ENCODE results near the gene CRB1.
"Not testable (repeated sequence)": the region's sequence is repeated elsewhere in the genome, so short reads cannot be mapped to it uniquely, and the experiment has no call there.

CRB1 gene

DNA sequence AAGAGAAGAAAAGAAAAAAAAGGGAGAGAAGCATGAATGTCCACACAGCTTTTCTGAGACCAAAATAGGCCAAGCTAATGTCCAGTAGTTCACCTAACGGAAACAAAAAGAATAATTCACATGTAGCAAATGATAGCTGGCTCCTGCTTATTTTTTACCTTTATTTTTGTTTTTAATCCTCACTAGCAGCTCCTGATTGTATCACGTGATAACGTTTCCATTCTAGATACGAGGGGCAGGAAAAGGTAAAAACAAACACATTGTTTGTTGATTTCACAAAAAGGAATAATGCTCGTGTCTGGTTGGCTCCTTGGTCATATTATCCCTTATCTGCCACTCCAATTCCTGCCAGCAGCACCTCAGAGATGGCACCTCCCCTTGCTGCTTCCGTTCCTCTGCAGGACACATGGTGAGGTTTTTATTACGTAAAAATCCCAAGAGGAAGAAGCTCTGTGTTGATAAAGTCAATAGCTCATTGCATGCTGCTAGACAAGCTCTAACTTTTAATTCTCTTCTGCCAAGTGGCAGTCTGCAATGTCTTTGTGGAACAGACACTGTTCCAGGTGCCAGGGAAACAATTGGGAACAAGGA lies 201.7 kb downstream of the CRB1 start:
- Histone ChIP-seq H3K9ac (ENCODE audit: low read length) (no peak overlapping the region), H3K4me3 (ENCODE audit: low read length) (no peak overlapping the region), H3K27me3 (ENCODE audit: control insufficient read depth, insufficient read depth, low read length) (no peaks in the 10 kb centered on the region), H3K9me3 (ENCODE audit: control insufficient read depth, low read depth, low read length) (no peaks in the 10 kb centered on the region), H3K36me3 (ENCODE audit: control insufficient read depth, low read depth, low read length) (no peaks in the 10 kb centered on the region), H3K27ac (ENCODE audit: low read length) (no peak overlapping the region), H3K4me1 (ENCODE audit: control insufficient read depth, low read depth, low read length) (peaks cover 25% of the 10 kb centered on the region)

DNA sequence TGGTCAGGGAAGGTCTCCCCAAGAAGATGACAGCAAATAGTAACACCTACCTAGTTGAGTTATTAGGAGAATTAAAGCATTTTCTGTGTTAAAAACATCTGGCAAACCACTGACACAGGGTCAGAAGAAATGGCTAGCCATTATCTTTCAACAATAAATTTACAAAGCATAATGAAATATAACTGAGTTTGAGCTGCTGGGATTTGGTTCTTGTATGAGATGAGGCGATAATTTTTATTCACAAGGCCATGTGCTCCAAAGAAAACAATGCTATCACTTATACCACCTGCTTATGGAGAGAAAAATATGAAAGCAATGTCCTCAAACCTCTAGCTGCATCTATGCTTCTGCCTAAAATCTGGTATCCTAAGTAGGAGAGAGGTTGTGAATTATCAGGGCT lies 202.3 kb downstream of the CRB1 start:
- Histone ChIP-seq H3K27ac (ENCODE audit: low read length) (no peak overlapping the region), H3K4me3 (ENCODE audit: low read length) (no peak overlapping the region), H3K27me3 (ENCODE audit: control insufficient read depth, insufficient read depth, low read length) (no peaks in the 10 kb centered on the region), H3K9me3 (ENCODE audit: control insufficient read depth, low read depth, low read length) (no peaks in the 10 kb centered on the region), H3K4me1 (ENCODE audit: control insufficient read depth, low read depth, low read length) (peaks cover 25% of the 10 kb centered on the region), H3K9ac (ENCODE audit: low read length) (no peak overlapping the region), H3K36me3 (ENCODE audit: control insufficient read depth, low read depth, low read length) (no peaks in the 10 kb centered on the region)

DNA sequence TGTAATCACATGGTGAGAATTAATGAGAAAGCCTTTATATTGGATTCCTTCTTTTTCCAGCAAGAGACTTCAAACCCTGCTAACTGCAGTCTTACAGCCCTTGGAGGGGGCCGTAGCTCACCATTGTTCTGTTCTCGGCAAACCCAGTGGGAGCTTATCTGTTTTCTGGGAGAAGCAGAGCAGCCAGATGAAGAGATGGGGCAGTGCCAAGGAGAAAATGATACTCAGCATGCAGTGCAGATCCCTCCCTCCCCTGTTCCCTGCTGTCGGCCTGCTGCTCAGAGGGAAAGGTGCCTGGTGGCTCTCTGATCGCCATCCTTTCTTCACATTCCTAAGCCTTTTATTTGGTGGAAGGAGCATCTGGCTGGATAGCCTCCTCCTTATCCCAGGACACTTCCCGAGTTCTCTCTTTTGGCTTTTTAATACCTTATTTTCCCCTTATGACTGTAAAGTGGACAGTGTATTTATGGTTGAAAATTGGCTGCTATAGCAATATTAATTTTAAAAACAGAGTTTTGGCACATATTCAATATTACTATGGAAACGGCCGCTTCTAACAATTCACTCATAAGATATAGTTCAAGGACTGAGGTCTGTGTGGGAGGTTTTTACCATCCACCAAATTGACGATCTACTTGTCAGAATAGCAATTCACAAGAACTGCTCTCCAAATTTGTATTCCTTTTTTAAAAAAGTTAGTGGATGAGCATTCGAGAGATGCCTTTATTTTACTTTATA lies 203.4 kb downstream of the CRB1 start:
- Histone ChIP-seq H3K27ac (ENCODE audit: low read length) (no peak overlapping the region), H3K9me3 (ENCODE audit: control insufficient read depth, low read depth, low read length) (no peaks in the 10 kb centered on the region)

DNA sequence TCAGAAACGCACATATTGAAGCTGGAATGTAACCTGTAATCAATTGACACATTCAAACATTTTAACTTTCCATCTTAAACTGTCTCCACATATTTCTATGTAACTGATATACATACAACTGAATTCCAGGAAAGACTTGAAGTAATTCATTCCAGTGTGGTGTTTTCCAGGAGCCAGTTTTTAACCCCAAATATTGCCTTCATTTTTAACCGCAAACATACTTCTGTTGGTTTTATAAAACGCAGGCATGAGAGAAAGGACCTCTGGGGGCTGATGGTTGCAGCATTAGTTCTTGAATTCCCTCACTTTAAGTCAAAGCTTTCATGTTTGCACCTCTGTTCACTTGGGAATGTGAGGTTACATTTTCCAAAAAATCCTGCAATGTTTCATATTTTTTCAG lies 204.1 kb downstream of the CRB1 start:
- Histone ChIP-seq H3K9ac (ENCODE audit: low read length) (no peak overlapping the region), H3K36me3 (ENCODE audit: control insufficient read depth, low read depth, low read length) (no peaks in the 10 kb centered on the region), H3K4me3 (ENCODE audit: low read length) (no peak overlapping the region), H3K9me3 (ENCODE audit: control insufficient read depth, low read depth, low read length) (no peaks in the 10 kb centered on the region), H3K4me1 (ENCODE audit: control insufficient read depth, low read depth, low read length) (peaks cover 25% of the 10 kb centered on the region), H3K27ac (ENCODE audit: low read length) (no peak overlapping the region), H3K27me3 (ENCODE audit: control insufficient read depth, insufficient read depth, low read length) (no peaks in the 10 kb centered on the region)

More for the DNA sequence above, 203.4 kb downstream of the CRB1 start:
- H3K36me3 ChIP-seq (ENCODE audit: control insufficient read depth, low read depth, low read length), result no peaks in the 10 kb centered on the region
- H3K4me1 ChIP-seq (ENCODE audit: control insufficient read depth, low read depth, low read length), result peaks cover 25% of the 10 kb centered on the region
- no peak overlapping the region for H3K9ac ChIP-seq (ENCODE audit: low read length)
- H3K4me3 ChIP-seq (ENCODE audit: low read length), result no peak overlapping the region
- no peaks in the 10 kb centered on the region for H3K27me3 ChIP-seq (ENCODE audit: control insufficient read depth, insufficient read depth, low read length)

DNA sequence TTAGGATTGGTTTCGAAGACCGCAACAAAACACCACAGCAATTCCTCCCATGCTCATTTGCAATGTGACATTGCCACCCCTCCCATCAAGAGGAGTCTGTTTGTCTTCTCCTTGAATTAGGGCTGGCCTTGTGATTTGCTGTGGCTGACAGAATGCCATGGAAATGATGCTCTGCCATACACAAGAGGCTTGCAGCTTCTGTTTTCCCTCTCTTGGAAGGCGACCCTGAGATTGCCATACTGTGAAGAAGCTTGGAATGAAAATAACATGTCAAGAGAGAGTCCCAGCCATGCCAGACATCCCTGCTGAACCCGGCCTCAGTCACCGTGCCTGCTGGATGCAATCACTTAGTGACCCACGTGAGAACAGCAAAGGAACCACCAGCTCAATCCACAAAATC lies 212.4 kb downstream of the CRB1 start:
- no peak overlapping the region for H3K9ac ChIP-seq (ENCODE audit: low read length)
- no peaks in the 10 kb centered on the region for H3K9me3 ChIP-seq (ENCODE audit: control insufficient read depth, low read depth, low read length)
- H3K27me3 ChIP-seq (ENCODE audit: control insufficient read depth, insufficient read depth, low read length), result no peaks in the 10 kb centered on the region
- no peaks in the 10 kb centered on the region for H3K4me1 ChIP-seq (ENCODE audit: control insufficient read depth, low read depth, low read length)
- H3K4me3 ChIP-seq (ENCODE audit: low read length), result no peak overlapping the region
- no peak overlapping the region for H3K27ac ChIP-seq (ENCODE audit: low read length)
- H3K36me3 ChIP-seq (ENCODE audit: control insufficient read depth, low read depth, low read length), result no peaks in the 10 kb centered on the region

DNA sequence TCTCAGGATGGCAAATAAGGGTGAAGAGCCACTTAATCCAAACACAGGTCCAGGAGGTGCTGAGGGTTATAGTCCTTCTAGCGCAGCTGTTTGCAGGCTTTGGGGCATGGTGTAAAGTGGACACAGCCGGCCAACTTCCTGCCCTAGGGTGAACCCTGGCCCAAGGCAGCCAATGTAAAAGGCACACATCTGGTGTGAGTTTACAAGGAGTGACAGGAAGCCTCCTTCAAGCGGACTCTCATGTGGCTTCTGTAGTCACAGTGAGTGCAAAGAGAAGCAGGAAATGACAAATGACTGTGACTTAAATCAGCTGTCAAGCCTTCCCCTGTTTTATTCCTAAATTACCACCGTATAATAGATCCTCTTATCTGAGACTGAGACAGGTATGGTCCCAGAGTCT lies 213.0 kb downstream of the CRB1 start:
- no peak overlapping the region for H3K27ac ChIP-seq (ENCODE audit: low read length)
- no peaks in the 10 kb centered on the region for H3K36me3 ChIP-seq (ENCODE audit: control insufficient read depth, low read depth, low read length)
- H3K27me3 ChIP-seq (ENCODE audit: control insufficient read depth, insufficient read depth, low read length), result no peaks in the 10 kb centered on the region
- no peak overlapping the region for H3K4me3 ChIP-seq (ENCODE audit: low read length)
- no peak overlapping the region for H3K9ac ChIP-seq (ENCODE audit: low read length)
- H3K4me1 ChIP-seq (ENCODE audit: control insufficient read depth, low read depth, low read length), result no peaks in the 10 kb centered on the region
- no peaks in the 10 kb centered on the region for H3K9me3 ChIP-seq (ENCODE audit: control insufficient read depth, low read depth, low read length)

DNA sequence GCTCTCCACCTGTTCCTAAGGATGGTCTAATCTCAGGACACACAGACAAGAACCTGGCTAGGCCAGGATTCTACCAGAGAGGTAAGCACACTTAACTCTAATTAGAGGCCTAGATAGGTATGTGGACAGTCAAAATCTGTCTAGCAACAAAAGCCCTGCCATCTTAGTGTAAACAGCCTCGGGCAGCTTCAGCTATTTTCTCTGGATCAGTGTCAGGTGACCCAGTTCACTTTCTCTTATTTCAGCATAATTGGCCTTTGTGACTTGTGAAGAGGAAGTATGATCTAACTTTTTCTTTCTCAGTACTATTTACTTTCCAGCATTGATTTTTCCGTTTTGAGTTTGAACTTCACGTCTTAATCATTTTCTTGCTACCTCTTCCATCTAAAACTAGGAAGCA lies 217.7 kb downstream of the CRB1 start:
- no peaks in the 10 kb centered on the region for H3K36me3 ChIP-seq (ENCODE audit: control insufficient read depth, low read depth, low read length)
- H3K4me1 ChIP-seq (ENCODE audit: control insufficient read depth, low read depth, low read length), result no peaks in the 10 kb centered on the region
- H3K9me3 ChIP-seq (ENCODE audit: control insufficient read depth, low read depth, low read length), result no peaks in the 10 kb centered on the region
- no peak overlapping the region for H3K4me3 ChIP-seq (ENCODE audit: low read length)
- no peaks in the 10 kb centered on the region for H3K27me3 ChIP-seq (ENCODE audit: control insufficient read depth, insufficient read depth, low read length)
- no peak overlapping the region for H3K9ac ChIP-seq (ENCODE audit: low read length)
- no peak overlapping the region for H3K27ac ChIP-seq (ENCODE audit: low read length)

DNA sequence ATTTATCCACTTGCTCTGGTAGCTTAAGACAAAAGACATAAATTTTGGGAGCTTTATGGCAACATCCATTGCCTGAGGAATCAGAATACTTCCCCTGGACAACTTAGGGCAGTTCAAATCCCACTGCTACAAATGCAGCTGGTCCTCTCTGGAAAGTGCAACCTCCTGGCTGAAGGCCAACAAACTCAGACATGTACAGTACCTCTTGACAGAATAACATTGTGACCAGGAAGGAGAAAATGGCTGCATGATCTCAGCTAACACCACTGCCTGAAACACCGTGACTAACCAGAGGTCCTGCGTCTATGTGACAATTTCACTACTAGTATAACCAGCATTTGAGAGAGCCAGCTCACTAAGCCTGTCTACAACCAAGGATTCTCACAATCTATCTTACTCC lies 218.9 kb downstream of the CRB1 start:
- Histone ChIP-seq H3K27me3 (ENCODE audit: control insufficient read depth, insufficient read depth, low read length) (no peaks in the 10 kb centered on the region), H3K4me3 (ENCODE audit: low read length) (no peak overlapping the region), H3K4me1 (ENCODE audit: control insufficient read depth, low read depth, low read length) (no peaks in the 10 kb centered on the region), H3K36me3 (ENCODE audit: control insufficient read depth, low read depth, low read length) (no peaks in the 10 kb centered on the region), H3K9me3 (ENCODE audit: control insufficient read depth, low read depth, low read length) (no peaks in the 10 kb centered on the region), H3K27ac (ENCODE audit: low read length) (no peak overlapping the region), H3K9ac (ENCODE audit: low read length) (no peak overlapping the region)

DNA sequence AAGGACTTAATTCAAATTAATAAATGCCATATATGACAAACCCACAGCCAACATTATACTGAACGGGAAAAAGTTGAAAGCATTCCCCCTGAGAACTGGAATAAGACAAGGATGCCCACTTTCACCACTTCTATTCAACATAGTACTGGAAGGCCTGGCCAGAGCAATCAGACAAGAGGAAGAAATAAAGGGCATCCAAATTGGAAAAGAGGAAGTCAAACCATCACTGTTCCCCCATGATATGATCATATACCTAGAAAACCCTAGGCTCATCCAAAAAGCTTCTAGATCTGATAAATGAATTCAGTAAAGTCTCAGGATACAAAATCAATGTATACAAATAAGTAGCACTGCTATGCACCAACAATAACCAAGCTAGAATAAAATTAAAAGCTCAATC lies 223.5 kb downstream of the CRB1 start:
- H3K4me1 ChIP-seq (ENCODE audit: control insufficient read depth, low read depth, low read length); H3K36me3 ChIP-seq (ENCODE audit: control insufficient read depth, low read depth, low read length); H3K27me3 ChIP-seq (ENCODE audit: control insufficient read depth, insufficient read depth, low read length); H3K9ac ChIP-seq (ENCODE audit: low read length); H3K9me3 ChIP-seq (ENCODE audit: control insufficient read depth, low read depth, low read length); H3K4me3 ChIP-seq (ENCODE audit: low read length); H3K27ac ChIP-seq (ENCODE audit: low read length): not testable (repeated sequence)

DNA sequence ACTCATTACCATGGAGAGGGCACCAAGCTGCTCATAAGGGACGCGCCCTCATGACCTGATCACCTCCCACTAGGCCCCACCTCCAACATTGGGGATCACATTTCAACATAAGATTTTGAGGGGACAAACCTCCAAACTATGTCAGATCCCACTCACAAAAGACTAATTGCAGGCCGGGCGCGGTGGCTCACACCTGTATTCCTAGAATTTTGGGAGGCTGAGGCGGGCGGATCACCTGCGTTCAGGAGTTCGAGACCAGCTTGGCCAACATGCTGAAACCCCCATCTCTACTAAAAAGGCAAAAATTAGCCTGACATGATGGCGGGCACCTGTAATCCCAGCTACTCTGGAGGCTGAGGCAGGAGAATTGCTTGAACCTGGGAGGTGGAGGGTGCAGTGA lies 228.7 kb downstream of the CRB1 start:
- no peaks in the 10 kb centered on the region for H3K27me3 ChIP-seq (ENCODE audit: control insufficient read depth, insufficient read depth, low read length)

DNA sequence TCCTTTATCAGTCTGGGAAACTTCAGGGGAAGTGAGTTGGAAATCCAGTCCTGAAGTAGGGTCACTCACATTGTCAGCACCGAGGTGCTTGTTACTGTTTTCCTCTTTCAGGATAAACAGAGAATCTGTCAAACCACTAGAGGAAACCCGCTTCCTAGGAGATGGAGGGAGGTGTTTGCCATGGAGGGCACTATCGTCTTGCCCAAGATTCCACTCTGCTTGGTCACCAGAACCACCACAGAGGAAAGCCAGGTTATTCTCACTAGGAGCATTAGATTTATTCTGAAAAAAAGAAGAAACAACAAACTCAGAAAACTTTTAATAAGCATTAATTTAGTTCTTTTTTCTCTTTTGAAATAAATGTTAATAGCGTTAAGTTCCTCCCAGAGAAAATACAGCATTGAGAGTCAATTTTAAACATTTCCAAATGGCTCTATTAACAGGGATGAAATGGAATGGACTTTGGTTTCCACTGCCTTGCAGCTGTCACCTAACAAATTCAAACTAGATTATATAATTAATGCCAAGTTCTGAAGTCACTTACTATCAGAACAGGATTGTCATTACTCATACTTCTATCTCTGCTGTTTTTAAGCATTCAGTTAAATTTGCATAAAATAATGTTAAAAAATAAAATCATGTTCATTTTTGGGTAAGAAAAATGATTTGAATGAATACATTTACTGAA lies 242.8 kb downstream of the CRB1 start:
- Histone ChIP-seq H3K27me3 (ENCODE audit: control insufficient read depth, insufficient read depth, low read length) (no peaks in the 10 kb centered on the region), H3K4me3 (ENCODE audit: low read length) (no peak overlapping the region), H3K4me1 (ENCODE audit: control insufficient read depth, low read depth, low read length) (peaks cover 6% of the 10 kb centered on the region), H3K27ac (ENCODE audit: low read length) (no peak overlapping the region), H3K9me3 (ENCODE audit: control insufficient read depth, low read depth, low read length) (no peaks in the 10 kb centered on the region), H3K36me3 (ENCODE audit: control insufficient read depth, low read depth, low read length) (no peaks in the 10 kb centered on the region), H3K9ac (ENCODE audit: low read length) (no peak overlapping the region)

More for the DNA sequence above, 228.7 kb downstream of the CRB1 start:
- Histone ChIP-seq H3K9me3 (ENCODE audit: control insufficient read depth, low read depth, low read length) (no peaks in the 10 kb centered on the region), H3K36me3 (ENCODE audit: control insufficient read depth, low read depth, low read length) (no peaks in the 10 kb centered on the region), H3K27ac (ENCODE audit: low read length) (no peak overlapping the region), H3K4me3 (ENCODE audit: low read length) (no peak overlapping the region), H3K9ac (ENCODE audit: low read length) (no peak overlapping the region), H3K4me1 (ENCODE audit: control insufficient read depth, low read depth, low read length) (no peaks in the 10 kb centered on the region)

DNA sequence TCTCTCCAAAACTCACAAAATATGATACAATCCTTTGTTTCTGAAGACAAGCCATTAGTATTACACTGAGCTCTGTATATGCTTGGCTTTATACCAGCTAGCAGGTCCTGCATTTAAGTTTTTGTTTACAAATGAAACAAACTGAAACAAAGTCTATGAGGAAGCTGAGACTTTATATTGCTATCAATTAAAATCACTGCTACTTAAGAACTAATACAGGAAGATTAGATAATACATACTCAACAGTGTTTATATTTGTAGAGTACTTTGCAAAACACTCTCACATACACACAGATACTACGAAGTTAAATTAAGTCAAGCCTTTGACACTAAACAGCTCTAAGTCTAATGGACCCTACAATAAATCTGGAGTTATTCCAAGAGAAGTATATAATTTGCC lies 247.4 kb downstream of the CRB1 start:
- Histone ChIP-seq H3K4me1 (ENCODE audit: control insufficient read depth, low read depth, low read length) (peaks cover 1% of the 10 kb centered on the region), H3K36me3 (ENCODE audit: control insufficient read depth, low read depth, low read length) (no peaks in the 10 kb centered on the region), H3K27me3 (ENCODE audit: control insufficient read depth, insufficient read depth, low read length) (no peaks in the 10 kb centered on the region), H3K27ac (ENCODE audit: low read length) (no peak overlapping the region), H3K4me3 (ENCODE audit: low read length) (no peak overlapping the region), H3K9me3 (ENCODE audit: control insufficient read depth, low read depth, low read length) (no peaks in the 10 kb centered on the region), H3K9ac (ENCODE audit: low read length) (no peak overlapping the region)

Measured in iPS-18a (cell line).